ENCODE results near the gene HOXD3. TPM values are rescaled to one million over a fixed set of nuclear protein-coding genes. Genes with fewer than 3 reads are reported as not detected.

The HOXD3 gene
- total and polyA plus RNA-seq, 12 donors, result 0.10 to 1.1 (median 0.27) TPM; not detected in 5

GRCh38 chr2:176112375-176113302 is 44.5 kb upstream of the HOXD3 start:
- H3K27me3 ChIP-seq, result peaks cover 76 to 100% (median 100%) of the 10 kb centered on the region in 7 donors
- 3 to 9% methylated on average over 40 of the region's 40 CpGs for WGBS, 2 donors
- no peak for ATAC-seq

GRCh38 chr2:176114120-176114929 is 42.8 kb upstream of the HOXD3 start:
- intact Hi-C loops (cut with DNase I), result no loop called here
- Histone ChIP-seq H3K27me3 (peaks cover 68 to 100% (median 100%) of the 10 kb centered on the region in 7 donors), H3K36me3 (no peaks in the 10 kb centered on the region), H3K9me3 (no peaks in the 10 kb centered on the region), H3K27ac (no peak overlapping the region), H3K4me3 (no peak overlapping the region), H3K4me1 (peaks cover 0 to 5% (median 0%) of the 10 kb centered on the region in 9 donors)
- DNase-seq, result no peak
- ATAC-seq, result no peak
- TF ChIP-seq CTCF (IDR thresholded peaks at IDR 0.05), result no peak
- 7 to 11% methylated on average over 26 of the region's 26 CpGs for WGBS, 2 donors

More at GRCh38 chr2:176112375-176113302, 44.5 kb upstream of the HOXD3 start:
- Histone ChIP-seq H3K4me3 (no peak overlapping the region), H3K36me3 (no peaks in the 10 kb centered on the region), H3K27ac (no peak overlapping the region), H3K9me3 (no peaks in the 10 kb centered on the region), H3K4me1 (peaks cover 0 to 18% (median 2%) of the 10 kb centered on the region in 9 donors)
- DNase-seq, result no peak
- TF ChIP-seq CTCF (IDR thresholded peaks at IDR 0.05), result no peak
- intact Hi-C loops (cut with DNase I), result no loop called here

GRCh38 chr2:176114930-176115625 is 42.0 kb upstream of the HOXD3 start:
- Histone ChIP-seq H3K9me3 (no peaks in the 10 kb centered on the region), H3K4me3 (no peak overlapping the region), H3K36me3 (no peaks in the 10 kb centered on the region), H3K4me1 (peaks cover 0 to 5% (median 0%) of the 10 kb centered on the region in 9 donors), H3K27ac (no peak overlapping the region), H3K27me3 (peaks cover 63 to 100% (median 100%) of the 10 kb centered on the region in 7 donors)
- intact Hi-C loops (cut with DNase I), result no loop called here
- no peak for DNase-seq
- no peak for TF ChIP-seq CTCF (IDR thresholded peaks at IDR 0.05)
- no peak for ATAC-seq
- WGBS, 2 donors, result 17 to 18% methylated on average over 16 of the region's 16 CpGs
